GM21723 (cell line): ENCODE measurements around the gene CEMIP2.
"Not testable (repeated sequence)": the region's sequence is repeated elsewhere in the genome, so short reads cannot be mapped to it uniquely, and the experiment has no call there.

Experiments
- ATAC-seq: cut with Tn5 transposase; IDR thresholded peaks from one replicate; pipeline ENCODE4 v1.9.1; 2021; ENCODE audit warnings: mild to moderate bottlenecking, moderate library complexity; ENCODE audit not compliant: unreplicated experiment

Gene CEMIP2

DNA sequence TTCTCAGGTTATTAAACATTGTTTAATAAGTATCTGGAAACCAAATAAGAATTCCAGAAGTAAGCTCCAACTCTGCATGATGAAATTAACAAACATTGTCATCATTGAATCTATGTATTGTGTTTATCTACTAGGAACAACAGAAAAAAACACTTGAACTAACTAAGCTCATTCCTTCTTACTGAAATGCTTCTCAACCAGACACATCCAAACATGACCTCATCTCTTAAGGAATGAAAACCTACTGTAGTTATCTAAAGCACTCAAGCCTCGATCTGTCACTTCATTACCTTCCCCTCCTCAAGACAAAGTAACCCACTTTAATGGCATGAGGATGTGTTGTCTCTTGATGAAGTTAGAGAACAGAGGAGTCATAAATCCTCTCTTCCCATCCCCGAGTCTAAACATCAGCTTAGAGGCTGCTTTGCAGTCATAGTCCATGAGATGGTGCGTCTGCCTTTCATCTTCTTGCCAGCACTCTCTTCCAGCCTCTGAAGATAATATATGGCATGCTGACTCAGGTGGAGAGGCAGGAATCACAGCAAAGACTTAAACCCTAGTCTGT, 86.5 kb downstream of the CEMIP2 start:
- ATAC-seq, result no peak

DNA sequence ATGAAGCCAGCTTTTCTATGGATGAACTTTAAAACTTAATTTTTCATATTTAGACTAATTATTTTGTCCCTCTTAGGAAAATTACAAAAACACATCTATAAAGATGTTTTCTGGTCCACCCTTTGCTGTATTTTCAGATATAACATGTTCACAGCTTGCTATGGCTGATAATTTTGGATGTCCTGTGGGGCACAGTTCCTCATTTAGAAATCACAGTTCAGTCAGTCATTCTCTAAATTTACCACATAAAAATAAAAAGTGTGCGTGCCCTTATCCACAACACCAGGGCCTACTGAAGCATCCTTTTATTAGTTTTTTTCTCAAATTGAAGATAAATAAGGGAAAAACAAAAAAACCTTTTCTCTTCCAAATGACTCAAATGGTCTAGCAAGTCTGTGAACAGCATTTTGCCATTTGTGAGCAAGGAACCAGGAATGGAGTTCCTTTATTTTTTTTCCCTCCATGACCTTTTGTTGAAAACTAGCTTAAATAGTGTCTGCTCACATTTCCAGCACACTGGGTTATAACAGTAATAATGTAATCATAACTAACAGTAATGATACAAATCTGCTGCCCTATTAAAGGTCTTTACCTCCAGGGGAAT, 87.1 kb downstream of the CEMIP2 start:
- no peak for ATAC-seq

- ATAC-seq, result no peak
Observed at GRCh38 chr9:71680189-71680980, 87.9 kb downstream of the CEMIP2 start.

DNA sequence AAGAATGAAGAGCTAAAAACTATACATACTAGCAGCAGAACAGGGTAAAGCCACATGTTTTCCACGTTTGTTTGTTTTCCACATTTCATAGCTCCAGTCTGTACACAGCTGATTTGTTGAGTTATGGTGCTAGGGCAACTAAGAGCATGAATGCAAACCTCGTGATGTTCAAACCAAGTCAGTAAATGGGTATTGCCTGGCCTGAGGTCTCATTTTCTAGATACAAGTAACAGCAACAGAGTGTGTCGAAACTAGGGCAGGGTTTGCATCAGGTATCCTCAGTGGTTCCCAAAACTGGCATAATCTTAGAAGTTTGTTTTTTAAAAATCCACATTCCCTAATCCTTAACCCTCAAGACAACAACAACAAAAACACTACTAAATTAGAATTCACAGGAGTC, 89.3 kb downstream of the CEMIP2 start:
- ATAC-seq, result no peak

DNA sequence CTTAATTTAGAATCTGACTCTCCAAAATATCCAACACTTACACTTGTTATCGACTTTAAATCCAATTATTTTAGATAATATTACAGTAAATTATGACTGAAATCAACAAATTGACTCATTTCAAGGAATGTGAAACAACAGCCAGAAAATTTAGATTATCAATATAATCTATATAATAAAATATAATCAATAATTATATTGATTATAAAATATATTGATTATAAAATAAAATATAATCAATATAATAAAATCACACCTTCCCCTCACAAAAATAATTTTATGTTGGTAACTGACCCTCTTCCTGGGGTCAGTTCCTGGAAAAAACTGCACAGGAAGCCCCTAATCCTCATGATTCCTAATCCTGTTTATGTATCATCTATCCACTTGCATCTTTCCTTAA, 91.1 kb downstream of the CEMIP2 start:
- ATAC-seq, result no peak

DNA sequence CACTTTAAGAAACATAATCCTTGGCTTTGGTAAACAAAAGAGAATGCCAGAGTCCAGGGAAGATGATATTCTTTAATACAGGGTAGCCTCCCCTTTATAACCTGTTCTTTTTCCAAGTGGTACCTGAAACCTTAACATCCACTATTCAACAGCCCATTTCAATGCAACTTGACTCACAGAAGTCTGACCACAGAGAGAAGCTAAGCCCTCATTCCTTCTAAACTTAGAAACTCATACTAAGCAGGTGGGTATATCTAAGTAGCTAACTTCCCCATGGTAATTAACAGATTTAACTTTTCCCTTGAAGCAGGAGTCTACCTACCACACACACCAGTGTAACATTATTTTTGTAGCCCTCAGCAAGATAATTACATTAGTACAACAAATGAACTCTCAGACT, 91.9 kb downstream of the CEMIP2 start:
- ATAC-seq, result no peak

- no peak for ATAC-seq
Observed at GRCh38 chr9:71675857-71676165, 92.5 kb downstream of the CEMIP2 start.

- ATAC-seq, result no peak
Observed at GRCh38 chr9:71675105-71675856, 93.0 kb downstream of the CEMIP2 start.

- ATAC-seq, result no peak
Observed at GRCh38 chr9:71672573-71672972, 95.7 kb downstream of the CEMIP2 start.

DNA sequence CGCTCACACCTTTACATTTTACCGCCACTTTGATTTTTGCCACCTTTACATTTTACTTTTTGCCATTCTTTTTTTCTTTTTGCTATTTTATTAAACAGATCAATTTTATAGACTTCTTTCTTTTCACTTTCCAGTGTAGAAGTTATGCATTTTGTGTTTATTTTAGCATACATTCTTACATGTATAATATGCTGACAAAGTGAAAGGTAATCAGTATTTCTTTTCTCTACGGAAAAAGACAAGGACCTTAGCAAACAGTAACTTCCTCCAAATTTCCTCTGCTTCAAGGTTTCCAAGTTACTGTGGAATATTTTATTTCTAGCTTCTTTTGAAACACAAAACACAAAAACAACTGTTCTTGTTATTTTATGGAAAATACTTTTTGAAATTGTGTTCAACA, 97.0 kb downstream of the CEMIP2 start:
- no peak for ATAC-seq

DNA sequence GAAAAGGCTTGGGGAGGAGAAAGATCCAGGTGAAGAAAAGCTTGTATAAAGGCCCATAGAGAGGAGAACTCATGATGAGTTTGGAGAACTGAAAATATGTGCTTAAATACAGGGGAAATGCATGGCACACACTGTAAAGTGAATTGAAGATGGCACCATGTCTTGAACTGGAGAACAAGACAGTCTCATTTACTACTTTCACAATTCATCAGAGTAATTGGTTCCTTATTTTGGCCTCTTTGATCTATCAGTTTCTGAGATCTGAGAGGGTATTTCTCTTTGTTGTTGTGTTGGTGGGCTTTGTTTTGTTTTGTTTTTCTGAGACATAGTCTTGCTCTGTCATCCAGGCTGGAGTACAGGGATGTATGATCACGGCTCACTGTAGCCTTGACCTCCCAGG, 98.2 kb downstream of the CEMIP2 start:
- no peak for ATAC-seq

- no peak for ATAC-seq
Observed at GRCh38 chr9:71669284-71669995, 98.9 kb downstream of the CEMIP2 start.

GRCh38 chr9:71668717-71669116, 99.6 kb downstream of the CEMIP2 start:
- no peak for ATAC-seq

GRCh38 chr9:71665247-71665646, 103.1 kb downstream of the CEMIP2 start:
- ATAC-seq, result no peak

- no peak for ATAC-seq
Observed at GRCh38 chr9:71664566-71664965, 103.7 kb downstream of the CEMIP2 start.

GRCh38 chr9:71663931-71664459, 104.3 kb downstream of the CEMIP2 start:
- no peak for ATAC-seq

- ATAC-seq, result no peak
Observed at GRCh38 chr9:71663216-71663615, 105.1 kb downstream of the CEMIP2 start.

DNA sequence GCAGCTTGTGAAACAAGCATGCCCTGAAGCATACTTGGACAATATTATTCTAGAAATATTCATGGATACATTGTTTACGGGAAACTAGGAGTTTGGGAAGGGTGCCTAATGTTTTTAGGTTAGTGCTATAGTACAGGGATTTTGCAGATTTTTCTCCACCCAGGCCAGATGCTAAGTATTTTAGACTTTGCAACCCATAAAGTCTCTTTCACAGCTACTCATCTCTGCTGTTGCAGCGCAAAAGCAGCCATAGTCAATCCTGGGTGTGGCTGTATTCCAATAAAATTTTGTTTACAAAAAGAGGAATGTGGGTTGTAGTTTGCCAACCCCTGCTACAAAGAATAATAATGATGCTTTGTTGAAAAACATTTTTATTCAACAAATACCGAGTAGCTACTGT, 106.2 kb downstream of the CEMIP2 start:
- no peak for ATAC-seq

GRCh38 chr9:71657276-71657675, 111.0 kb downstream of the CEMIP2 start:
- not testable (repeated sequence) for ATAC-seq

- ATAC-seq, result no peak
Observed at GRCh38 chr9:71656496-71656895, 111.8 kb downstream of the CEMIP2 start.

GRCh38 chr9:71655778-71656177, 112.5 kb downstream of the CEMIP2 start:
- ATAC-seq, result no peak
